Cerebellar nuclear complex (tissue), 1 donor: ENCODE measurements around the gene NR3C1.
A peak's percentile ranks its signal among the peaks of the same experiment; 100 is the strongest.

ENCODE experiments used
- DNase-seq, 2 experiments: peaks; one replicate each; lab custom pipeline; 2025; lab: John Stamatoyannopoulos, UW

NR3C1 gene

GRCh38 chr5:143403593-143404415 is at the start of gene NR3C1:
TSS of gene NR3C1 (minus strand) at chr5:143403686. CDS start at chr5:143400839, 2,847 bp downstream.
- peak in 1 of 2 experiments; percentile 55 for DNase-seq

DNA sequence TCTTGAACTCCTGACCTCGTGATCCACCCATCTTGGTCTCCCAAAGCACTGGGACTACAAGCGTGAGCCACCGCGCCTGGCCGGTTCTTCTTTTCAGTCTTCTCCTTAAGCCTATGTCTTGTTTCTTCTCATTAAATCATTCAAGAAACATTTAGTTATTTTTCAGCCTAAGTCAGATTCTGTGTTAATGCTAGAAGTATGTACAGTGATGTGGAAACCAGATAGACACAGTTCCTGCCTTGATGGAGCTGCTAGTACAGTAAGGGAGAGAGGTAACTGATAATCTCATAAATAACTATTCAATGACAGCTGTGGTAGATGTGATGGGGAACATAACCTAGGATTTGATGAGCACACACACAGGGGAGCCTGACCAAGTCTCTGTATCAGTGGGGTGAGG is 46.3 kb upstream of the NR3C1 start:
- no peak for DNase-seq

- DNase-seq = no peak
These were observed 45.0 kb upstream of the NR3C1 start for GRCh38 chr5:143448518-143448917.

GRCh38 chr5:143447983-143448382 is 44.5 kb upstream of the NR3C1 start:
- no peak for DNase-seq

GRCh38 chr5:143446535-143447226 is 43.2 kb upstream of the NR3C1 start:
- DNase-seq = no peak

- DNase-seq = no peak
These were observed 42.3 kb upstream of the NR3C1 start for GRCh38 chr5:143445776-143446175.

- no peak for DNase-seq
These were observed 39.8 kb upstream of the NR3C1 start for GRCh38 chr5:143443330-143443729.

- no peak for DNase-seq
These were observed 38.9 kb upstream of the NR3C1 start for GRCh38 chr5:143442385-143442784.

- no peak for DNase-seq
These were observed 37.1 kb upstream of the NR3C1 start for GRCh38 chr5:143440448-143441115.

DNA sequence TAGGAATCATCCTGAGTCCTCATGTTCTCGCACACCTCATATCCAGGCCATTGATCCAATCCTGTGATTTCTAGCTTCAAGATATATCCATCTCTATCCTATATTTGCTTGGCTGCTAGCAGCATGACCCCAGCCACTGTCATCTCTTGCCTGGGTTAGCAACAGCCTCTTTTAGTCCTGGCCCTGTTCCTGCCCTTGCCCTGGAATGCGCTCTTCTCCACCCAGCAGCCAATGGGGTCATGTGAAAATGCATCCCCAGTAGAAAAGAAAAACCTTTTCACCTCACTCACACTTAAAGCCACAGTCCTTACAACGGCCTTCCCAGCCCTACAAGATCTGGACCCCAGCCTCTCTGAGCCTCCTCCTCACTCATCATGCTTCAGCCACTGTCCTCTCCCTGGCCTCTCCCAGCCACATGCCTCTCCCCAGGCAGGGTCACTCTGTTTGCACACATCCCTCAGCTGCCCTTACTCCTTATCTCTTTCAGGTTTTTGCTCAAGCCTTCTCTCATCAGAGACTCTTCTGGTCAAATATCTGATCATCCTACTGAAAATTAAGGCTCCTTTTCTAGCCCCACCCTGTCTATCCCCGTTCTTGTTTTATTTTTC is 34.3 kb upstream of the NR3C1 start:
- DNase-seq = no peak

DNA sequence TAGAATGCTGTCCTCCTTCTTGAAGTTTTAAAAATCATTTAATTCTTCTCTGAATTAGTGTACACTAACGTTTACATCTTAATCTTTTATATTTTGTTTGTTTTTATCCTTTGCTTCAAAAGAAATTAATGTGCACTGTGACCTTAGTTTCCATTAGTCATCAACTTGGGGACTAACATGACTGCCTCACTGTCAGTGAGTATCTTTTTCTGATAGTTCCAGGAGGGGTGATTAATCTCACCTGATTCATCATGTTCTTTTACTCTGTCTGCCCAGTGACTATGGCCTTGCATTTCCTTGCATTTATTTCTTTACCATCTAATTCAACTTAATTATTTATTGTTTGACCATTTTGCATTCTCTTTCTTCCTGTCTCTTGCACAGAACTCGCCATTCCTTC is 33.4 kb upstream of the NR3C1 start:
- no peak for DNase-seq

DNA sequence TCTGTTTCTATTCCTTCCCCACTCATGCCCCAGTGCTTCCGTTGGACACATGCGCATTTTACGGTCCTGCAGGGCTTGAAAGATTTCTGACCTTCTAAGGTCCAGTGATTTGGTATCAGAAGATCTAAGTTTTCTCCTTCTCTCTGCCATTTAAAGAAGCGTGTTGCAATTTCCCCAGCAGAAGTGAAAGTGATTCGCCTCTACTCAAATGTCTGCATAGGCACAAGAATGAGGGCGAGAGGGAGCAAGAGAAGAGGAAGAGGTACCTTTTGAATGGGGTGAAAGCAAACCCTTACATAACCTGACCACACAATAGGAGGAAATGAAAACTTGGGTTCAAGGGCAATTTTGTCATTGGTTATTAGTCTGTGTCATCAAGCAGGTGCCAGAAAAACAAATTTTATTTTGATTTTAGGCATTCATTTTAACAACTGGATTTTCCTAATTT is 31.7 kb upstream of the NR3C1 start:
- DNase-seq = no peak

DNA sequence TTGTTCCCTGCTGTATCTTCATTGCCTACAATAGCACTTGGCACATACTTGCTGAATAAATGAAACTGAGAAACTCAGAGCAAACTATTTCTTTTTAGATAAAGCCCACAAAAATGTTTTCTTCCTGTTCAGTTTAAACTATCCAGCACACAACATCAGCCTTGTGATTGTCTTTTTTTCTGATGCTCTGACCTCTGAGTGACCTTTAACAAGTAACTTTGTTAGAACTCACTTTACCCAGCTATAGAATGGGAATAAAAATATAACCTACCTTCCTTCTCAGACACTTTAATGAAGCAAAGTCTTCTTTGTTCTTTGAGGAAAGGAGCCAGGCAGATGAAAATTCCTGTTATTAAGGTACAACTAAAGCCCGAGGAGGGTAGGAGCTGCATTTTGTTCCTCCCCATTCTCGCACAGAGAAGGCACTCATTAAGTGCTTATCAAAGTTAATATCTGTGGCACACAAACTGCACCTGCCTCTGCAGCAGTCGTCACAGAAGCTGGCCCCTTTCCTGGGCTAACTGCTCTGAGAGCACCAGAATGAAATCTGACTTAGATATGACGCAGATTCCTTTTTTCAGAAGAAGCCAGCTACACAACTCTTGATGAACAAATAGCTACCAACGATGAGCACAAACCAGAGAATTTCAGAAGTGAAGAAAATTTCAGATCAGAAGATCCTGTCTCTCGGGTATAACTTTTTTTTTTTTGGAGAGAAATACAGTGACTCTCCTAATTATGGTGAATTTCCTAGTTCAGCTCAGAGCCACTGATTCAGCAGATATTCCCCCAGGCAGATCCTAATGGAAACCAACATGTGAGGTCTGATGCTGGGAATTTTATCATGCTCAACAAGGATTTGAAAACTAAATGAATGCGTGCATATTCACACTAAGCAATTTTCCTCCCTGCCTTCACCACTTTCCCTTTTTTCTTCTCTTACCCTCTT is 31.0 kb upstream of the NR3C1 start:
- DNase-seq = no peak

- no peak for DNase-seq
These were observed 30.2 kb upstream of the NR3C1 start for GRCh38 chr5:143433670-143434069.

DNA sequence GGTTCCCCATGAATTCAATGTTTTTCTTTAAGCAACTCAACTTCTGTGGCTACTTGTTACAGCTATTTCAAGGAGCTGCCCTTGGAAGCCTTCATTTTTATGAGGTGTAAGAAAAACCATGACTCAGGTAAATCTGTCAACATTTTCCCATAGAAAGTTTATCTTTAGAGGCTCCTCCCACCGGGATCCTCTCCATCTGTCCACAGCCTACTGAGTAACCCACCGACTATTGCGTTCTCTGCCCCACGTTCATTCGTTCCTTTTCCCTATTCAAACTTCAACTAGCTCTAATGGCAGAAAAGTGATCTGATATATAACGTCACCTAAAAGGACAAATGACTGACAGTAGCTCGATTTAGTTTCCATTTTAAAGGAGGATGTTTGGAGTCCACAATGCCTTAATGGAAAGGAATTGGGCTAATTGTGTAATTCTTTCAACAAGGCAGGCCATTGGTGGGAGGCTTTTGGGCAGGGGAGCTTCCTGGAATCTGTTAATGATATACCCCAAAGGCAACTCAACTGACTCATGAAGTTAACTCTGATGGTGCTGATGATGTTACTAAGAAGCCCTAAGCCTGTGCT is 29.3 kb upstream of the NR3C1 start:
- no peak for DNase-seq

DNA sequence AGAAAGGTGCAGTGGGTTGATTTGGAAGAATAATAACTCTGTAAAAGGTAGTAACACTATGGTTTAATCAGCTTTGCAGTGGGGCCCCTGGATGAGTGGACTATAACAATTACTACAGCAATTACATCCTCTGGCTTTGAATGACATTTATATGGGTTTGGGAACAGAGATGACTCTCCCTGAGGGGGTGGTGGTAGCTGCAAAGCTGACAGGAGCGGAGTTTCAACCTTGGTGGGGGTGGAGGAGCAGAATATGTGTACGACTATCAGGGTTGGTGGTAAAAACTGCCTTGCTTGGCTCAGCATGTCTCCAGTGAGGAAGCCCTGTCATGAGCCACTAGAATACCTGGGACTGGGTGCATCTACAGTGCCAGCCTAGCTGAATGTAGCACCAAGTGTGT is 28.3 kb upstream of the NR3C1 start:
- no peak for DNase-seq

DNA sequence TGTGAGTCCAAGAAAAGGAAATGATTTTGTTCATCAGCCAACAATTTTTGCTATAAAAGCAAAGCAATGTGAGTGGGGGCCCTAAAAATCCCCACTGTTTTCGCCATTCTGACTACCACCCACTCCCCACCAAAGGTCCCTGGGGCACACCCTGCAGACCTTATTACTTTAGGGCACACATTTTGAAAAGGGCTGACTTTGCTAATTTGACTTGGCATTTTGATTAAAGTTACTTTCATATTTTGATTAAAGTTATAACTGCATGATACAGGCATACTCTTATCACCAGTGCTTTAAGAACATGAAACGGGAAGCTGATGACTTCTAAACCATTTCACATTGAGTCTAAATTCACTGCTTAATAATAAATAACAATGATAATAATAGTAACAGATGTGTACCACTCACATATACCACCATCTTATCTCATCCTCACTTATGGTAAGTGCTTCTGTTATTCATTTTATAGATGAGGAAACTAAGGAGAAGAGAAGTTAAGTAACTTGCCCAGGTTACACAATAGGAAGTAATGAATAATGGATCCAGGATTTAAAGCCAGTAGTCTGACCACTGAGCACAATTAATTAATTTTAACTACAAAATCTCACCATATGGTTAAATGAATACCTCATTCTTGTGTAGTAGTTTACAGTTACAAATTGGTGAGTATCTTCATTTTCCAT is 25.4 kb upstream of the NR3C1 start:
- DNase-seq = no peak

GRCh38 chr5:143428155-143428554 is 24.7 kb upstream of the NR3C1 start:
- DNase-seq = no peak

DNA sequence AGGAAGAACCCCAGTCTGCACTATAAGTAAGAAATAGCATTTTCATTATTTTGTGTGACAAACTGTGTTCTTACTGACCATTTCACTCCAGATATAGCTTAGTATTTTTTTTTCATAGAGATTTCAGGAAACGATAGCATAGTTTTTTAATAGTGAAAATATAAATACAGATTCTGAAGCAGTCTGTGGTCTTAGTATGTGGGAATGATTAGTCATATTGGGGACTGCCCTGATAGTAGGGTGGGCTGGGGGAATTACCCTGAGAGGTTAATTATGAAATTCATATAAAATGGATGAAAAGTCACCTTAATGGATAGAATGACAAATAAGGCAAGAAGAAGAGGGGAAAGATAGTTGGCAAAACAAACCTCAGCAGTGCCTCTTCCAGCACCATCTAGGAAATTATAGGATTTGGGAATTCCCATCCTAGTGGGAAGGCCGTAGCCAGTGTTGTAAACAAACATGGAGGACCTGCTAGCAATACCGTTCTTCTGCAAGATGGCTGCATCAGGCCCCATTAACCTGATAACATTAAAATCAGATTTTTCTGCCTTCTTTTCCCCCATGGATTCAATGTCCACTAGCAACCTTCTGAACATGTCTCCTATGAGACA is 23.7 kb upstream of the NR3C1 start:
- DNase-seq = no peak
